Measurements from ENCODE around the gene AP5S1. TPM values are rescaled to one million over a fixed set of nuclear protein-coding genes. Genes with fewer than 3 reads are reported as not detected.

AP5S1 gene
- total RNA-seq, 1 experiment from 2014 or later, result 2.8 TPM

GRCh38 chr20:3797592-3798372 is 22.6 kb upstream of the AP5S1 start (continued):
- TF ChIP-seq ZNF532 (CRISPR knock-in tag; IDR thresholded peaks at IDR 0.05; ENCODE audit: borderline replicate concordance) (no peak), TEAD4 (CRISPR knock-in tag; IDR thresholded peaks at IDR 0.05) (no peak), ZNF317 (CRISPR knock-in tag; IDR thresholded peaks at IDR 0.05; ENCODE audit: borderline replicate concordance, low read depth) (no peak), CTCF (IDR thresholded peaks at IDR 0.05) (no peak), GRHL2 (CRISPR knock-in tag; IDR thresholded peaks at IDR 0.05; ENCODE audit: insufficient replicate concordance, severe bottlenecking) (no peak), NR3C1 (CRISPR knock-in tag; conservative IDR thresholded peaks at IDR 0.05; ENCODE audit: low read depth) (no peak), NFE2L1 (CRISPR knock-in tag; IDR thresholded peaks at IDR 0.05) (no peak)
- TF ChIP-seq, protein P1, sequence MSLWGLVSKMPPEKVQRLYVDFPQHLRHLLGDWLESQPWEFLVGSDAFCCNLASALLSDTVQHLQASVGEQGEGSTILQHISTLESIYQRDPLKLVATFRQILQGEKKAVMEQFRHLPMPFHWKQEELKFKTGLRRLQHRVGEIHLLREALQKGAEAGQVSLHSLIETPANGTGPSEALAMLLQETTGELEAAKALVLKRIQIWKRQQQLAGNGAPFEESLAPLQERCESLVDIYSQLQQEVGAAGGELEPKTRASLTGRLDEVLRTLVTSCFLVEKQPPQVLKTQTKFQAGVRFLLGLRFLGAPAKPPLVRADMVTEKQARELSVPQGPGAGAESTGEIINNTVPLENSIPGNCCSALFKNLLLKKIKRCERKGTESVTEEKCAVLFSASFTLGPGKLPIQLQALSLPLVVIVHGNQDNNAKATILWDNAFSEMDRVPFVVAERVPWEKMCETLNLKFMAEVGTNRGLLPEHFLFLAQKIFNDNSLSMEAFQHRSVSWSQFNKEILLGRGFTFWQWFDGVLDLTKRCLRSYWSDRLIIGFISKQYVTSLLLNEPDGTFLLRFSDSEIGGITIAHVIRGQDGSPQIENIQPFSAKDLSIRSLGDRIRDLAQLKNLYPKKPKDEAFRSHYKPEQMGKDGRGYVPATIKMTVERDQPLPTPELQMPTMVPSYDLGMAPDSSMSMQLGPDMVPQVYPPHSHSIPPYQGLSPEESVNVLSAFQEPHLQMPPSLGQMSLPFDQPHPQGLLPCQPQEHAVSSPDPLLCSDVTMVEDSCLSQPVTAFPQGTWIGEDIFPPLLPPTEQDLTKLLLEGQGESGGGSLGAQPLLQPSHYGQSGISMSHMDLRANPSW (CRISPR knock-in tag; conservative IDR thresholded peaks at IDR 0.05; ENCODE audit: low read depth), result no peak

DNA sequence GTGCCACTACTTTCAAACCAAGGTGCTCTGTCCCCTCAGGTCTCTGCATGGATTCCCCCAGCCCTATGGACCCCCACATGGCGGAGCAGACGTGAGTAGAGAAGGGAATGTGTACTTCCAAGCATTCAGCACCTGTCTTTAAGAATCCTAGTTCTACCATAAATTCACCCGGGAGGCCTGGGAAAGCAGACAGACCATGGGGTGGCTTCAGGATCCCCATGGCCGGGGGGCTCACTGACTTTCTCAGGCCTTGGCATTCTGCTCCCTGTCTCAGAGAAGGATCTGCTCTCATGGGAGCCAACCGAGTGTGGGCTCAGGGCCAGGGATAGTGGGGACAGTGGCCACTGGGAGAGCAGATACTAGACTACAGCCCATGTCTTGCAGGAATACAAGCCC is 22.0 kb upstream of the AP5S1 start:
- ChIA-PET CTCF (interaction anchor here (0.7 to 3.9 kb wide), 5 partner anchors 12 to 53 kb away, joined by 3 to 79 read pairs (median 5); partner anchors contain the start of genes ADISSP, AP5S1, CENPB and SPEF1), POLR2A (no interaction called here)
- Mint-ChIP-seq H3K4me3 (no peak overlapping the region), H3K27me3 (ENCODE audit: low read depth) (peaks cover 5% of the 10 kb centered on the region; the same call in 1 of the 2 replicates), H3K9me3 (no peaks in the 10 kb centered on the region), H3K27ac (peak overlapping the region; percentile 66; the same call in 1 of the 2 replicates), H3K36me3 (peaks cover 24% of the 10 kb centered on the region), H3K4me1 (peaks cover 53% of the 10 kb centered on the region)
- no peak for ATAC-seq
- no peak for DNase-seq (ENCODE audit: low spot score)
- TF ChIP-seq, protein P2, sequence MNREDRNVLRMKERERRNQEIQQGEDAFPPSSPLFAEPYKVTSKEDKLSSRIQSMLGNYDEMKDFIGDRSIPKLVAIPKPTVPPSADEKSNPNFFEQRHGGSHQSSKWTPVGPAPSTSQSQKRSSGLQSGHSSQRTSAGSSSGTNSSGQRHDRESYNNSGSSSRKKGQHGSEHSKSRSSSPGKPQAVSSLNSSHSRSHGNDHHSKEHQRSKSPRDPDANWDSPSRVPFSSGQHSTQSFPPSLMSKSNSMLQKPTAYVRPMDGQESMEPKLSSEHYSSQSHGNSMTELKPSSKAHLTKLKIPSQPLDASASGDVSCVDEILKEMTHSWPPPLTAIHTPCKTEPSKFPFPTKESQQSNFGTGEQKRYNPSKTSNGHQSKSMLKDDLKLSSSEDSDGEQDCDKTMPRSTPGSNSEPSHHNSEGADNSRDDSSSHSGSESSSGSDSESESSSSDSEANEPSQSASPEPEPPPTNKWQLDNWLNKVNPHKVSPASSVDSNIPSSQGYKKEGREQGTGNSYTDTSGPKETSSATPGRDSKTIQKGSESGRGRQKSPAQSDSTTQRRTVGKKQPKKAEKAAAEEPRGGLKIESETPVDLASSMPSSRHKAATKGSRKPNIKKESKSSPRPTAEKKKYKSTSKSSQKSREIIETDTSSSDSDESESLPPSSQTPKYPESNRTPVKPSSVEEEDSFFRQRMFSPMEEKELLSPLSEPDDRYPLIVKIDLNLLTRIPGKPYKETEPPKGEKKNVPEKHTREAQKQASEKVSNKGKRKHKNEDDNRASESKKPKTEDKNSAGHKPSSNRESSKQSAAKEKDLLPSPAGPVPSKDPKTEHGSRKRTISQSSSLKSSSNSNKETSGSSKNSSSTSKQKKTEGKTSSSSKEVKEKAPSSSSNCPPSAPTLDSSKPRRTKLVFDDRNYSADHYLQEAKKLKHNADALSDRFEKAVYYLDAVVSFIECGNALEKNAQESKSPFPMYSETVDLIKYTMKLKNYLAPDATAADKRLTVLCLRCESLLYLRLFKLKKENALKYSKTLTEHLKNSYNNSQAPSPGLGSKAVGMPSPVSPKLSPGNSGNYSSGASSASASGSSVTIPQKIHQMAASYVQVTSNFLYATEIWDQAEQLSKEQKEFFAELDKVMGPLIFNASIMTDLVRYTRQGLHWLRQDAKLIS (CRISPR knock-in tag; IDR thresholded peaks at IDR 0.05; ENCODE audit: borderline replicate concordance), result no peak
- TF ChIP-seq SMAD4 (CRISPR knock-in tag; IDR thresholded peaks at IDR 0.05) (no peak), ATF2 (CRISPR knock-in tag; IDR thresholded peaks at IDR 0.05; ENCODE audit: borderline replicate concordance, low read depth) (no peak), SMAD3 (CRISPR knock-in tag; IDR thresholded peaks at IDR 0.05; ENCODE audit: borderline replicate concordance) (no peak), USF1 (CRISPR knock-in tag; IDR thresholded peaks at IDR 0.05) (no peak), JUN (CRISPR knock-in tag; IDR thresholded peaks at IDR 0.05) (no peak), ZNF232 (CRISPR knock-in tag; IDR thresholded peaks at IDR 0.05) (no peak), USF2 (CRISPR knock-in tag; IDR thresholded peaks at IDR 0.05) (no peak), ZBTB21 (CRISPR knock-in tag; IDR thresholded peaks at IDR 0.05; ENCODE audit: borderline replicate concordance) (no peak)
- TF ChIP-seq, protein P3, sequence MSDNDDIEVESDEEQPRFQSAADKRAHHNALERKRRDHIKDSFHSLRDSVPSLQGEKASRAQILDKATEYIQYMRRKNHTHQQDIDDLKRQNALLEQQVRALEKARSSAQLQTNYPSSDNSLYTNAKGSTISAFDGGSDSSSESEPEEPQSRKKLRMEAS (CRISPR knock-in tag; IDR thresholded peaks at IDR 0.05), result no peak

All from WTC11 (cell line).